NCI-H82 (cell line): ENCODE results near the gene CALR3.
"Not testable (repeated sequence)": the region's sequence is repeated elsewhere in the genome, so short reads cannot be mapped to it uniquely, and the experiment has no call there.

Experiments
- DNase-seq: peaks from one replicate; lab custom pipeline; 2025; lab: John Stamatoyannopoulos, UW

Gene CALR3

GRCh38 chr19:16497042-16497441 lies 1.1 kb upstream of the CALR3 start:
- DNase-seq, result no peak

DNA sequence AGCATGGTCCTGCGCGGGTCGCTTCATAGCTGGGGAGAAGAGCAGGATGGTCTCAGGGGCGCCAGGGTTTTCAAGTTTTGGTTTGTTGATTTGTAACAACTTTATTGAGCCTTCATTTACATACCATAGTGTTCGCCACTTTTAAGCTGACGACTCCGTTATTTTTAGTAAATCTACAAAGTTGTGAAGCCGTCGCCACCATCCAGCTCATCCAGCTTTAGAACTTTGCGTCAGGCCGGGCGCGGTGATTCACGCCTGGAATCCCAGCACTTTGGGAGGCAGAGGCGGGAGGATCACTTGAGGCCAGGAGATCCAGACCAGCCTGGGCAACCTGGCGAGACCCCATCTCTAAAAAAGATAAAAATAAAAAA lies 631 bp upstream of the CALR3 start:
- DNase-seq, result no peak

DNA sequence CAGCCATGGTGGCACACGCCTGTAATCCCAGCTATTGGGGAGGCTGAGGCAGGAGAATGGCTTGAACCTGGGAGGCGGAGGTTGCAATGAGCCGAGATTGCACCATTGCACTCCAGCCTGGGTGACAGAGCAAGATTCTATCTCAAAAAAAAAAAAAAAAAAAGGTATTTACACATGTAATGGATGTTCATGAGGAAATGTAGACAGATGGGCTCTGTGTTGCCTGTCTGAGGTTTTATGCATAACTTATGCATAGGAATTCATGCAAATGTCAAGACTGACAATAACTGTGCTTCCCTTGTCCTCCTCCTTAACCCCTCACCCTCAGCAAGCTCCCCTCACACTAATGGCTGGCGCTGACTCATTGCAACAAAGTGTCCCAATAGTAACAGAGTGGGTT lies 9.5 kb downstream of the CALR3 start:
- not testable (repeated sequence) for DNase-seq

DNA sequence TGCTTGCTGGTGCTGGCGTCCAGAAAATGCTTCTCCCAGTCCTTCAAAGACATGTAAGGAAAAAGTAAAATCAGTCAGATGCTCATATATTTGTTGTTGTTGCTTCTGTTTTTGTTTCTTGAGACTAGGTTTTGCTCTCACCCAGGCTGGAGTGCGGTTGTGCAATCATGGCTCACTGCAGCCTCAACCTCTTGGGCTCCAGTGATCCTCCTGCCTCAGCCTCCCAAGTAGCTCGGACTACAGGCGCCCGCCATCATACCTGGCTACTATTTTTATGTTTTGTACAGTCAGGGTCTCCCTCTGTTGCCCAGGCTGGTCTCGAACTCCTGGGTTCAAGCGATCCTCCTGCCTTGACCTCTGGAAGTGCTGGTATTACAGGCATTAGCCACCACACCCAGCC lies 13.2 kb downstream of the CALR3 start:
- DNase-seq, result no peak

- DNase-seq, result no peak
Observed at GRCh38 chr19:16477311-16477710, 18.7 kb downstream of the CALR3 start.

DNA sequence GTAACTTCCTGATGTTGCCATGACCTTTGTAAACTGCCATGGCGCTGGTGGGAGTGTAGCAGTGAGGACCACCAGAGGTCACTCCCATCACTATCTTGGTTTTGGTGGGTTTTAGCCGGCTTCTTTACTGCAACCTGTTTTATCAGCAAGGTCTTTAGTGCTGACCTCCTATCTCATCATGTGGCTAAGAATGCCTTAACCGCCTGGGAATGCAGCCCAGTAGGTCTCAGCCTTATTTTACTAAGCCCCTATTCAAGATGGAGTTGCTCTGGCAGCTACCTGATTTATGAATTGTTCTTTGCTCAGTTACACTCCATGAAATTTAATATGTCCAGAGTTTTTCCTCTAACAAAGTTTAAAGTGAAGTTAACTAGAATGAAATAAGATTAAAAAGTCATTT lies 19.6 kb downstream of the CALR3 start:
- DNase-seq, result no peak

DNA sequence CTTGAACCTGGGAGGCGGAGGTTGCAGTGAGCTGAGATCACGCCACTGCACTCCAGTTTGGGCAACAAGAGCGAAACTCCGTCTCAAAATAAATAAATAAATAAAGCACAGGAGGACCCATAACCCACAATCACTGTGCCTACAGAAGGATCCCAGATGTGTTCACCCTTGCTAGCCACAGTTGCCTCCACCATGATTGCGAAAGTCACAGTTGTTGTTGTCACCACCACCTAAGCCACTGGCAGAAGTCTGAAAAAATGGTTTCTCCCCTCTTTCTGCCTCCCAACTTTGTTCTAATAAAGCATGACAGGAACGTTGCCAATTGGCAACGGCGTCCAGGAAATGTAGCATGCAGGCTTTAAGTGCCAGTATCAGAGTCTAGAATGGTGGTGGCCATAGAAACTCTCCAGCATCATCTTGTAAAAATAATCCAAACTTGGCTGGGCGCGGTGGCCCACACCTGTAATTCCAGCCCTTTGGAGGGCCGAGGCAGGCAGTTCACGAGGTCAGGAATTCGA lies 22.0 kb downstream of the CALR3 start:
- DNase-seq, result no peak

DNA sequence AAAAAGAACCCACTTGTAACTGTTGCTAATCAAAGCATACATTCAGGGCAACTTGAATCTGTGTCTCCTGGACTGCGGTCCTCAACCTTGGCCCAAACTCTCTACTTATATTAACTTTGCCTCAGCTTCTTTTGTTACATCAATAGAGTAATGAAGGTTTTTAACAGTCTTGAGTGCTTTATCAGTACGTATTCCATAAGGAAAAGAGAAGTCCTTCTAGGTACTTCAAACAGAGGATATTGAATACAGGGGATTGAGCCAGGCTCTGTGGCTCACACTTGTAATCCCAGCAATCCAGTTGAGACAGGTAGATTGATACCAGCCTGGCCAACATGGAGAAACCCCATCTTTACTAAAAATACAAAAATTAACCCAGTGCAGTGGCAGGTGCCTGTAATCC lies 23.0 kb downstream of the CALR3 start:
- no peak for DNase-seq

DNA sequence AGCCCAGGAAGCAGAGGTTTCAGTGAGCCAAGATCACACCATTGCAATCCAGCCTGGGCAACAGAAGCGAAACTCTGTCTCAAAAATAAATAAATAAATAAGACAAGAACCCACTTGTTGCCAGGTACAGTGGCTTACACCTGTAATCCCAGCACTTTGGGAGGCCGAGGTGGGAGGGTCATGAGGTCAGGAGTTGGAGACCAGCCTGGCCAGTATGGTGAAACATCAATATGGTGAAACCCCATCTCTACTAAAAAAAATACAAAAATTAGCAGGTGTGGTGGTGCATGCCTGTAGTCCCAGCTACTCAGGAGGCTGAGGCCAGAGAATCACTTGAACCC lies 23.4 kb downstream of the CALR3 start:
- DNase-seq, result not testable (repeated sequence)

- peak; percentile 48 for DNase-seq
Observed at GRCh38 chr19:16470911-16471811, 24.8 kb downstream of the CALR3 start.

- DNase-seq, result peak; percentile 72
Observed at GRCh38 chr19:16470541-16470910, 25.4 kb downstream of the CALR3 start.

- DNase-seq, result no peak
Observed at GRCh38 chr19:16467581-16467980, 28.4 kb downstream of the CALR3 start.

GRCh38 chr19:16466802-16467427 lies 29.1 kb downstream of the CALR3 start:
- not testable (repeated sequence) for DNase-seq

DNA sequence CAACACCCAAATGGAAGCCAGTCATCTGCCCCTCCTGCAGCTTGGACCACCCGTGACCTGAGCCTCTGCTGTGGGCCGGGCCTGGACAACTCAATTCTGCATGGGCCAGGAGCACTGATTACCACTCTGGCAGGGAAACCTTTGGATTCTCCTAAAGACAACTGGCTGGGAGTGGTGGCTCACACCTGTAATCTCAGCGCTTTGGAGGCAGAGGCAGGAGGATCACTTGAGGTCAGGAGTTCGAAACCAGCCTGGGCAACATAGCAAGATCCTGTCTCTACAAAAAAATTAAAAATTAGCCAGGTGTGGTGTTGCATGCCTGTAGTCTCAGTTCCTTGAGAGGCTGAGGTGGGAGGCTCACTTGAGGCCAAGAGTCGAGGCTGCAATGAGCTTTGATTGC lies 30.7 kb downstream of the CALR3 start:
- DNase-seq, result no peak

DNA sequence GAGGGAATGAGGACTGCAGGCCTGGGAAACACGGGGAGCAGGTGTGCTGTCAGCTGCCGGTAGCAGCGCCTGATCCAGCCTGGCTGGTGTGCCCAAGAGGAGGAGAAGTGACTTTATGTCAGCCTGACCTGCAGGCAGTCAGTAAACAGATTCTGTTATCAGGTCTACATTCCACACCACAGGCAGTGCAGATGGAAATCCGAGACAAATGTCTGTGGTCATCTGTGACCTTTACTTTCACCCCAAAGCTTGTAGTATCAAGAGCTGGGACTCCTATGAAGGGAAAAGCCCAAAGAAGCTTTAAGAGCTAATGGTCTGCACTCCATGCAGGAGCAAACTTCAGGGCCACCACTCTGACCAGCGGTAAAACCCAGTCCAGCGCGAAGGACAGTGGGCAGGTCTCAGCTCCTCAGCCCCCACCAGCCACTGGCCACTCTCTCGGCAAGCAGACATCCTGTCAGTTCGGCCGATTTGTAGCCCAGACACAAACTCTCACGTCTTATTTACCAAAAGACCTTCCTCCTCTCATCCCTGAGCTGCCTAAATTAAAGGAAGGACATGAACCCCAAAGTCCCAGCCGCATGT lies 31.9 kb downstream of the CALR3 start:
- DNase-seq, result no peak

DNA sequence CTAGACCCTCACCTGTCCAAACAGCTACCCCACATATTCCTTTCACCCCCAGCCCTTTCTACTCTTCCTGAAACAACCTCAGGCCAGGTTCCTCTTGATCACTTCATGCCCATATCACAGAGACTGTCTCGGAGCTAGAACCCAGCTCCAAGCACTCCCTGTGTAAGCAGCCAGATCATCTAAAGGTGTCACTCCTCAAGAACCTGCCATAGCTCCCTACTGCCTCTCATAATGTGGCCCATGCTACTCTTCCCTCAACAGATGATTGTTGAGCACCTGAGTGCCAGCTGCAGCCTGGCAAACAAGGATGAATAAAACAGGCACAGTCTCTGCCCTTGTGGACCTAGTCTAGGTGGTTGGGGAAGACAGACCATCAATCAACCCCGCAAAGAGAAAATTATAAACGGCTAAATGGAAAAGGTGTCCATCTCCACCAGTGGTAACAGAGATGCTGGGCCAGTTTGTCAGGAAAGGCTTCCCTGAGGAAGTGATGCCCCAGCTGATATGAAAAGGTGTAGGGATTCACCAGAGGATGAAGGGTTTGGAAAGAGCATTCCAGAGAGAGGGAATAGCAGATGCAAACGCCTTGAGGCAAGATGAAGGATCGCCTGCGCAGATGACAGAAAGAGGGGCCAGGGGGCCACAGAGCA lies 32.5 kb downstream of the CALR3 start:
- DNase-seq, result no peak

DNA sequence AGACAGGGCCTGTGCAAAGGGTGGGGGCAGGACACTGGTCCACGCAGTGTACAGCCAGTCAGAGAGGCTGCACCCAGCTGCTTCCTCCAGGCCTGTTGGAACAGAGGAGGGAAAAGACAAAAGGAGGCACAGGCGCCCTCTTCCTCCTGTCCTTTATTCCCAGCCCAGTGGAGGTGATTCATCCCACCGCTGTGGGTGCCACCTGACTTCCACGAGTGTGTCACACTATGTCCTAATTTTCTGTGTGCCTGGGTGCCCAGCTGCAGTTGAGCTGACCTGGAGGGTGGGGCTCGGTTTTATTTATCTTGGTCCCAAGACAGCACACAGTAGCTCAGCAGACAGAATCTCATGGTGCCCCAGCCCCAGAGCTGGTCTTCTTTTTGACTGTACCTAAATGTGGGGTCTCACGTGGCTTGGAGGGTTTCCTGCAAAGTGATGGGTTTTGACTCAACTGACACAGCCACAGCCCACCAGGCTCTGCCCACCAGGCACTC lies 33.2 kb downstream of the CALR3 start:
- DNase-seq, result no peak

- DNase-seq, result no peak
Observed at GRCh38 chr19:16461630-16462051, 34.3 kb downstream of the CALR3 start.

- DNase-seq, result no peak
Observed at GRCh38 chr19:16460454-16460853, 35.5 kb downstream of the CALR3 start.

GRCh38 chr19:16459680-16460079 lies 36.3 kb downstream of the CALR3 start:
- DNase-seq, result no peak

- no peak for DNase-seq
Observed at GRCh38 chr19:16458391-16459341, 37.3 kb downstream of the CALR3 start.
